T47D (cell line): ENCODE data around the gene GJB5.
"Not testable (repeated sequence)": the region's sequence is repeated elsewhere in the genome, so short reads cannot be mapped to it uniquely, and the experiment has no call there.

Experiments used
- DNase-seq, 2 experiments: peaks; one replicate each; pipeline versions ENCODE4 v3.0.0 to v3.0.0-alpha.2; 2011 to 2012; ENCODE audit warnings: low read depth in 1 of 2, low spot score in 1 of 2
- JUND ChIP-seq: IDR thresholded peaks from 2 replicates; pipeline ENCODE4 v1.6.1; 2012; ENCODE audit warnings: low read depth
- in situ Hi-C: cut with HindIII; loops from 2 replicates; pipeline ENCODE4 v1.10.0; 2016; ENCODE audit warnings: low sequenced_read_pairs, low pct_unique_long_range_greater_than_20kb

Gene GJB5

GRCh38 chr1:34730485-34730884 lies 24.4 kb upstream of the GJB5 start:
- no peak for TF ChIP-seq JUND
- in situ Hi-C loops: no loop called here
- no peak for DNase-seq

GRCh38 chr1:34732831-34733230 lies 22.0 kb upstream of the GJB5 start:
- DNase-seq, in situ Hi-C loops: not testable (repeated sequence)

GRCh38 chr1:34736692-34737091 lies 18.2 kb upstream of the GJB5 start:
- in situ Hi-C loops: no loop called here
- DNase-seq: no peak
- no peak for TF ChIP-seq JUND

- DNase-seq, in situ Hi-C loops: not testable (repeated sequence)
These were observed 17.6 kb upstream of the GJB5 start for GRCh38 chr1:34737236-34737635.

- TF ChIP-seq JUND: no peak
- DNase-seq: no peak
- in situ Hi-C loops: no loop called here
These were observed 15.2 kb upstream of the GJB5 start for GRCh38 chr1:34739613-34740012.

GRCh38 chr1:34740161-34740868 lies 14.5 kb upstream of the GJB5 start:
- TF ChIP-seq JUND: no peak
- no peak for DNase-seq
- in situ Hi-C loops: no loop called here

GRCh38 chr1:34742667-34743270 lies 12.1 kb upstream of the GJB5 start:
- peak; percentile 64 to 69 for DNase-seq
- TF ChIP-seq JUND: no peak
- in situ Hi-C loops: no loop called here

GRCh38 chr1:34743775-34744174 lies 11.1 kb upstream of the GJB5 start:
- in situ Hi-C loops: no loop called here
- TF ChIP-seq JUND: no peak
- no peak for DNase-seq

GRCh38 chr1:34744851-34745250 lies 10.0 kb upstream of the GJB5 start:
- in situ Hi-C loops: no loop called here
- TF ChIP-seq JUND: no peak
- no peak for DNase-seq

- in situ Hi-C loops: no loop called here
- no peak for TF ChIP-seq JUND
- no peak for DNase-seq
These were observed 9.2 kb upstream of the GJB5 start for GRCh38 chr1:34745666-34746065.

- no peak for DNase-seq
- in situ Hi-C loops: no loop called here
- TF ChIP-seq JUND: no peak
These were observed 8.7 kb upstream of the GJB5 start for GRCh38 chr1:34746101-34746500.

GRCh38 chr1:34746785-34747637 lies 7.8 kb upstream of the GJB5 start:
- TF ChIP-seq JUND: no peak
- DNase-seq: no peak
- in situ Hi-C loops: no loop called here

GRCh38 chr1:34747638-34747941 lies 7.3 kb upstream of the GJB5 start:
- DNase-seq: no peak
- in situ Hi-C loops: no loop called here
- no peak for TF ChIP-seq JUND
